Thyroid gland (tissue), 4 donors: ENCODE results near the gene TMX4.

Experiments
- POLR2A ChIP-seq, 2 donors: fragments of 450-650 bp; IDR thresholded peaks; one replicate each; pipeline ENCODE4 v1.6.1; 2017; ENCODE audit warnings: antibody characterized with exemption in 2 of 2, mild to moderate bottlenecking in 2 of 2, moderate library complexity in 1 of 2
- TF ChIP-seq, protein P1 (sequence below), 6 experiments: fragments of 200-600 bp in 3 of 6; fragments of 450-650 bp in 3 of 6; sonication (generic) in 3 of 6; IDR thresholded peaks; one replicate each; pipeline ENCODE4 v1.5.1; 2016 to 2019; ENCODE audit warnings: antibody characterized with exemption in 6 of 6, mild to moderate bottlenecking in 2 of 6, inconsistent platforms in 1 of 6, moderate library complexity in 1 of 6

DNA sequence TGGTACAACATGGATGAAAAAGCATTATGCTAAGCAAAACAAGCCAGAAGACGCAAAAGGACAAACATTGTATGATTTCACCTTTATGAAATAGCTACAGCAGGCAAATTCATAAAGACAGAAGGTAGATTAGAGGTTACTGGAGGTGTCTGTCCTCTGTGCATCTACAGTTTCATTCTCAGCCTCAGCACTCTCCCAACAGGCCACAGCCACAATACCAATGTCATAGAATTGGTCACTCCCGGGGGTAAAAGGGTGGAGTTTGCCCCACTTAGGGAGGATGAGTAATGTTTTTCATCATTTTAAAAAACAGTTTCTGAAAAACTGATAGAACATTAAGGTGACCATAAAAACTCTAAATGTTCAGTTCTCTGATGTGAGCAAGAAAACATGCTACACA is 17.2 kb upstream of the TMX4 start:
- no peak for TF ChIP-seq POLR2A (IDR thresholded peaks at IDR 0.05)
- TF ChIP-seq, protein P1, sequence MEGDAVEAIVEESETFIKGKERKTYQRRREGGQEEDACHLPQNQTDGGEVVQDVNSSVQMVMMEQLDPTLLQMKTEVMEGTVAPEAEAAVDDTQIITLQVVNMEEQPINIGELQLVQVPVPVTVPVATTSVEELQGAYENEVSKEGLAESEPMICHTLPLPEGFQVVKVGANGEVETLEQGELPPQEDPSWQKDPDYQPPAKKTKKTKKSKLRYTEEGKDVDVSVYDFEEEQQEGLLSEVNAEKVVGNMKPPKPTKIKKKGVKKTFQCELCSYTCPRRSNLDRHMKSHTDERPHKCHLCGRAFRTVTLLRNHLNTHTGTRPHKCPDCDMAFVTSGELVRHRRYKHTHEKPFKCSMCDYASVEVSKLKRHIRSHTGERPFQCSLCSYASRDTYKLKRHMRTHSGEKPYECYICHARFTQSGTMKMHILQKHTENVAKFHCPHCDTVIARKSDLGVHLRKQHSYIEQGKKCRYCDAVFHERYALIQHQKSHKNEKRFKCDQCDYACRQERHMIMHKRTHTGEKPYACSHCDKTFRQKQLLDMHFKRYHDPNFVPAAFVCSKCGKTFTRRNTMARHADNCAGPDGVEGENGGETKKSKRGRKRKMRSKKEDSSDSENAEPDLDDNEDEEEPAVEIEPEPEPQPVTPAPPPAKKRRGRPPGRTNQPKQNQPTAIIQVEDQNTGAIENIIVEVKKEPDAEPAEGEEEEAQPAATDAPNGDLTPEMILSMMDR (IDR thresholded peaks at IDR 0.05), result no peak
